HT1080 (cell line): ENCODE data around the gene CELSR1. TPM values are rescaled to one million over a fixed set of nuclear protein-coding genes. Genes with fewer than 3 reads are reported as not detected.
A peak's percentile ranks its signal among the peaks of the same experiment; 100 is the strongest.
"Not testable (repeated sequence)": the region's sequence is repeated elsewhere in the genome, so short reads cannot be mapped to it uniquely, and the experiment has no call there.

ENCODE experiments used
- DNase-seq: peaks from one replicate; pipeline ENCODE4 v3.0.0-alpha.2; 2015; ENCODE audit warnings: low read depth
- total RNA-seq: library from RNA; depleted of rRNA; stranded (reverse); fragments of >200 nt; shearing (Covaris generic); gene quantifications from 2 replicates; pipeline ENCODE4 v1.2.3, GENCODE V29; 2014

CELSR1 gene
- total RNA-seq, 1 experiment from 2014 or later: 17.9 TPM

DNA sequence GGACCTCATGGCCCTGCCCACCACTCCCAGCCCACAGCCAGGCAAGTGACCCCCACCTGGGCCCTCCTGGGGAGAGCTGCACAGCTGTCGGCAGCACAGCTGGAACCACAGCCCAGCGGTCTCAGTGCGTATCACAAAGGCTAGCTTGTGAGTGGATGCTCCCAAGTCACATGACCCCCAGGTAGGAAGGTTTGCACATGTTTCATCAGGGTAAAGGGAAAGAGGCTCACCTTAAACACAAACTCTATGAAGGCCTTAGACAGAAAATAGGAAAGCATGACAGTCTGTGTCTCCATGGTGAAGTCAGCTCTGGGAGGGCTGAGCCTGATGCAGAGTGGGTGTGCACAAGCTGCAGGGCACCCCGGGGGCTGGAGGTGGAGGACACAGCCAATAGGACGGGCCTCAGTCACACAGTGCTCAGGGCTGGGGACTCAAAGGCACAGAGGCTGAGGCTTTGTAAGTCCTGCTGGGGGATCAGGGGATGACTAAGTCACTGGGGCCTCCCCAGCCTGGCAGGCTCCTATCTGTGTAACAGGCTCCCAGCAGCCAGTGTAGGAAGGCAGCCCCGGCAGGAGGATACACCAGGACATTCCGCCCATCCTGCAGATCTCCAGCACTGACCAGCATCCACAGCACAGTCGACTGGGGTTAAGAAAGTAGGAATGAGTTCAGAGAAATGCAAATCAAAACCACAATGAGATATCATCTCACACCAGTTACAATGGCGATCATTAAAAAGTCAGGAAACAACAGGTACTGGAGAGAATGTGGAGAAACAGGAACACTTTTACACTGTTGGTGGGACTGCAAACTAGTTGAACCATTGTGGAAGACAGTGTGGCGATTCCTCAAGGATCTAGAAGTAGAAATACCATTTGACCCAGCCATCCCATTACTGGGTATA lies 22.0 kb downstream of the CELSR1 start:
- peak; percentile 82 for DNase-seq

DNA sequence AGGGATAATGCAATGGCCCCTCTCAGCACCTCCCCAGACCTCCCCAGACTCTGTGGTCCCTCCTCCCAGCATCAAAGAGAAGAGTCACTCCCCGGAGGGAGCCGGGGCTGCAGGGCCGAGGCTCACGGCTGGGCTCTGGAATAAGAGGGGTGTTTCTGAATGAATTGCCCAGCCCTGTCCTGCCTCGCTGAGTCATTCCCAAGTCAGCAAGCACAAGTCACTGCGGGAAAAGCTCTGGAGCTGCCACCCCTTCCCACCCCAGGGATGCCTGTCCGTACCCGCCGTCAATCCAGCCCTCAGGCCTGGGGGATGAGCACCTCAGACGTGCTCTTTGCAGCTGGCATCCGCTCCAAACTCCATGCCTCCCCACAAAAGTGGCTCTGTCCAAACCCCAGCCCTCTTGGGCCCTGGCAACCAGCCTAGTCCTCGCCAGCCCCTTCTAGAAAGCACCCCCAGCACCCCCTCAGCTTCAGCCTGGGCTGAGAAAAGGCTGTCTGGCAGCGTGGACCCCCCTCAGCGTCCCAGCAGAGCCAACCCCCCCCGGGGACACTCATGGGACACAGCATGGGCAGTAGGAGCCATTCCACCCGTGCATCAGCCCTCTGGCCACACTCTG lies 22.7 kb downstream of the CELSR1 start:
- peak; percentile 94 for DNase-seq

DNA sequence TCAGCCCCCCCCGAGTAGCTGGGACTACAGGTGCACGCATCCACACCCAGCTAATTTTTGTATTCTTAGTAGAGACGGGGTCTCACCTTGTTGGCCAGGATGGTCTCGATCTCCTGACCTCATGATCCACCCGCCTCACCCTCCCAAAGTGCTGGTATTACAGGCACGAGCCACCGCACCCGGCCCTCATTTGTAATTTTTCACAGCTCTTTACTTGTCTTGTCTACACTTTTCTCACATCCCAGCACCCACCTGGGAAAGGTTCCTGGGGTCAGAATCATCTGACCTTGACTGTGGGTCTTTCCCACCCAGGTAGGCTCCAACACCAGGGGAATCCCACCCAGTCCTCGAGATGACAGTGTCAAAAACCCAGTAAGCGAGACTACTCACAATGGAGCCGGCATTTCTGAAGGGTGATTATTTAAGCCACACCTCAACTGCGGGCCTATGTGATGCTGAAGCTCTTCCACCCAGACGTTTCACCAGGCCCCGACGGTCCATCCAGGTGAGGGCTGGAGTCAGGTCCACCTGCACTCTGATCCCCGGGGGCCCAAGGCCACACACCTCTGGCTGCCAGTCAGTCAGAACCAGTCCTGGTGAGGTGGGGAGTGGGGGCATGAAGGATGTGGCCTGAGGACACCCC lies 23.4 kb downstream of the CELSR1 start:
- DNase-seq: no peak

DNA sequence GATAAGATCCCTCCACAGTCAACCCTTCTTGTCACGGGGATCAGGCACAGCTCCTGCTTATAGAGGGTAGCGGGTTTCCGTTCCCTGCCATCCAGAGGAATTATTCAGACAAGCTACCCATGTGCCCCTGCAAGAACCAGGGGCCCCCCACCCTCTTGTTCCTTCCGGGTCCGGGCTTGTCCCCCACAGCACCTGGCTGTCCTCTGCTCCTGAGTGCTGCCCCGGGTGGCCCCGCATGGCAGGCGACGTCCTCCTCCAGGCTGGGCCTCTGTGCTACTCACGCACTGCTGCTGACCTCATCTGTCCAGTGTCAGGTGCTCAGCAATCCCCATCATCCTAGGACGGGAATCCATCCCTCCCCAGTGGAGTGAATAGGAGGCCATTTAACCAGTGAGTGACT lies 24.7 kb downstream of the CELSR1 start:
- DNase-seq: no peak

DNA sequence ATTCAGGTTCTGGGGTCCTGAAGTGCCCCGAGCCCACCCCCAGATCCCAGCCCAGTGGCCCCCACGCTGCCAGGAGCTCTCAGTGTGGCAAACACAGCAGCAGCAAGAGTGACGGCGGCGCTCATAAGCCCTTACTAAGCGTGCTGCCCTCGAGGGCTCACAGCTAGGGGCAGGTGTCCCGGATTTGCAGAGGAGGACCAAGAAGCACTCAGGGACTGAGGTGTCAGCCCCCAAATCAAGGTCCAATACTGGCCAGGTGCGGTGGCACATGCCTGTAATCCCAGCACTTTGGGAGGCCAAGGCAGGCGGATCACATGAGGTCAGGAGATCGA lies 25.4 kb downstream of the CELSR1 start:
- DNase-seq: no peak

DNA sequence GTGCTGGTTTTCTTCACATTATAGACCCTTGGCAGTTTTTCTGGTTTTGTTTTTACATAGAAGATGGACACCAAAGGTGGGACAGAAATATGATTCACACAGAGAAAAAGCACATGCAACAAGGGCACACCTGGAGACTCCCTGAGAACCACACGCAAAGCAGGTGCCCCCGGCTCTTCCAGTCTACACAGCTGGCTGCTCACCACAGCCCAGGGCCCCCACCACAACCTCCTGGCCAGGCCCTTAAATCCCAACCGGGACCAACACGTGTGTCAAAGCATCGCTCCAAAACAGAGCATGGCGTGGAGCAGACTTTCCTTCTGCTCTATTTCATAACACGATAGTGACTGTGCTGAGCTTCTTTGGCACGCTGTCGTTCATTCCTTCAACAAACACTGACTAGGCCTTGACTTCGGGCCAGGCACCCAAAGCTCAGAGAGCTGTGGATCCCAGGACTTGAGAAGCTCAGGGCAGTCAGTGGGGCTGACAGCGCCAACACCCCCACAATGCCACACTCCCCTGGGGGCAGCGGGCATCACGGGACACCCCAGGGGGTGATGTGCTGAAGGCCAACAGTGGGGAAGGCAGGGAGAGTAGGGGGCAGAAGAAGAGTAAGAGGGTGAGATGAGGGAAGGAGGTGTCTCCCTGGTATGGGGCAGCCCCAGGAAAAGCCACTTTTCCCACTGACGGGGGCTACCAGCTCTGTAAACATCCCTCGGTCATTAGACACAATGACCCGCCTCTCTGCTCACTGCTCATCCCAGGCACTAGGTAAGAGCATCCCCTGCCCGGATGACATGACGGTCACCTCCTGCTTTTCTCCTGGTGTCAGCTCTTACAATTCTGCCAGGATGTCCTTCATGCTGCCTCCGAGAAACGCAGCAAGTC lies 26.0 kb downstream of the CELSR1 start:
- no peak for DNase-seq

DNA sequence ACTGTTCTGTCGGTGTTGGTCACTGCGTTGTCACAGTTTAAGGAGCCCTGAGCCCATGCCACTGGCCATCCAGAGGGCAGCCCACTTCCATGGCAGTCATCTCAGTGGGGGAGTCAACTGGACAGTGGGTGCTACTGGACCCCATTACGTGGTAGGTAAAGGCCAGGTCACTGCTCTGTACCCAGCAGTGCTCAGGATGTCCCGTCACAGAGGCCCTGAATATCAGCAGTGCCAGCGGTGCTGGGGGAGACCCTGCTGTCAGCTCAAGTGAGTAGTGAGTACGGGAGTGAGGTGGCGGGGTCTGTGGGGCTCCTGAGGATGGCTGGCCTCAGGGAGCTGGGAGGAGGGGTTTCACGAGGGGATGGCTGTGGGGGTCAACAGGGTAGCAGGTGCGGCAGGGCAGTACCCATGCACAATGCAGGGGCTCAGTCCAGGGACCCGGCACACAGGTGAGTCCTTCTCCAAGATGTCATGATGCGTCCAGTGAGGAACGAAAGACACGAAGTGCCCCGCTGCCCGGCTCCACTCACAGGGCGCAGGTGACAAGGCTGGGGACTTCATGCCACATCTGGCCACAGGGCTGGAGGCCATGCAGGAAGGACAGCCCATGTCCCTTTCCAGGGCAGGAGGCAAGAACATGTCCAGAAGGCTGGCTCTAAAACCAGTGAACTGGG lies 27.9 kb downstream of the CELSR1 start:
- DNase-seq: no peak

DNA sequence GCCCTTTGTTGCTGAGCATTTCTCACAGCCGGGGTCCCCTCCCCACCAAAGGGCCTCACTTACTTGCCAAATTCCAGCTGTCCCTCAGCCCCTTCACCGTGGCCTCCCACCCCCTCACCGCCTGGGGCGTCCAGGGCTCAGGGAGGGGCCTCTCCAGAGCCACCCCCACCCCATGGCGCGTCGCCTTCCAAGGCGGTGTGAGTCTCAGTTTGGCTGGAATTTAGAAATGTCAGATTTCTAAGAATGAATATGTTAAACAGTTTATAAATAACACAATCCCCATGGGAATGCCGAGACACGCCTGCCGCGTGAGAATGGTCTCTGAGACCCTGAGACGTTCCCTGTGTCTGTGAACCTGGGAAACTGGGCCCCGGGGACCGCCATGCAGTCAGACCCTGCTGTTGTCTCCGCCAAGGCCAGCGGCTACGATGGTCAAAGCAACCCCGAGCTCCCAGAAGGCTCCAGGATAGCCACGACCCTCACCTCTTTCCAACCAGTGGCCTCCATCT lies 28.9 kb downstream of the CELSR1 start:
- DNase-seq: no peak

DNA sequence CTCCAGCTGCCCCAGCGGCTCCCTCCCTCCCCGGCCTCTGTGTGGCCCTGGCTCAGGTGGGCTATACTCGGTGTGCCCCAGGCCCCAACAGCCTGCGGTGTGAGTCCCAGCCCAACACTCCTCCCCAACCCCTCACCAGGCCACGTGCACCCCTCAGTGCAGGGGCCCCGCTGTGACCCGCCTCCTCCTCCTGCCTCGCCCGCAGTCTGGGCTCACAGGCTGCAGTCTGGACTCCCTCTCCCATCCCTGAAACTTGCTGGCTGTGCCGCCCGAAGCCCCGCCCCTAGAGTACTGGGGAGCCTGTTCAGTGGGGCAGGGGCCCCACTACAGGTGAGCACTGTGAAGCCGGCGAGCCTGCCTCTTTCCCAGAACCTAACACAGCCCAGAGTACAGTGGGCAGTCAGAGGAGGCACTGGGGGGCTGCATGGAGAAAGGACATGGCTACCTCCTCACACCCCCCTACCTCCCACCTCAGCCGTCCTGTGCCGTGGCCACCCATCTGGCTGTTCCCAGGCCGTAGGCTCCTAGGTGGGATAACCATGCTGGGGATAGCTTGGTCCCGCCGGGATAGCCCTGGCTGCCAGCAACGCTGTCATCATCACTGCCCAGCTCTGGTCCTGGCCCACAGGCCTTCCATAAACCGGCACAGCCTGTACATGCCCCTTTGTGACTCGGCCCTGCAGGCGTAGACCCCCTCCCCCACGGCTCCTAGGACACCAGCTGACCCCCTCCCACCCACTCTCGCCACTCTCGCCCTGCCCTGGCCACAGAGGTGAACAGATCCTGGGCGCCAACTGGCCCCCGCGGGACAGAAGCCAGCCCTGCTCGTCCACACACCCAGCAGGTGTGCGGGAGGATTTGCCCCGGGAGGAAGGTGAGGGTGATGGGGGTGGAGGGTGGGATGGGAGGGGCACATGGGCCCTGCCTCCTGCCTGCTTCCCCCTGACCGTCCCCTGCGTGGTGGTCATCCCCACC lies 29.7 kb downstream of the CELSR1 start:
- no peak for DNase-seq

DNA sequence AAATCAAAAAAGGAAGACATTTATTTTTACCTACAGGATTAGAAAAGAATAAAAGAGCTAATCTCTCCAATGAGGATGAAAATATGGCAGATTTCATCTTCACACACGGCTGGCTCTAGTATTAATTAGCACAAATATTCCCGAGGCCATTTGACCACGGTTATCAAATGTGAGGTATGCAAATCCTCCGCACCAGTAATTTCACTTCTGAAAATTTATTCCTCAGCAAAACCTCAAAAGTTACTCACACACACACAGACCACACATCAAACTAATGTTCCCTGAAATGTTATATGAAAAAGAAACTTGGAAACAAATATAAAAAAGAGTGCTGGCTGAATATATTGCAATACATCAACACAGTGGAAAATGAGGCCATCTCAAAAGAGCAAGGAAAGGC lies 32.8 kb downstream of the CELSR1 start:
- no peak for DNase-seq

DNA sequence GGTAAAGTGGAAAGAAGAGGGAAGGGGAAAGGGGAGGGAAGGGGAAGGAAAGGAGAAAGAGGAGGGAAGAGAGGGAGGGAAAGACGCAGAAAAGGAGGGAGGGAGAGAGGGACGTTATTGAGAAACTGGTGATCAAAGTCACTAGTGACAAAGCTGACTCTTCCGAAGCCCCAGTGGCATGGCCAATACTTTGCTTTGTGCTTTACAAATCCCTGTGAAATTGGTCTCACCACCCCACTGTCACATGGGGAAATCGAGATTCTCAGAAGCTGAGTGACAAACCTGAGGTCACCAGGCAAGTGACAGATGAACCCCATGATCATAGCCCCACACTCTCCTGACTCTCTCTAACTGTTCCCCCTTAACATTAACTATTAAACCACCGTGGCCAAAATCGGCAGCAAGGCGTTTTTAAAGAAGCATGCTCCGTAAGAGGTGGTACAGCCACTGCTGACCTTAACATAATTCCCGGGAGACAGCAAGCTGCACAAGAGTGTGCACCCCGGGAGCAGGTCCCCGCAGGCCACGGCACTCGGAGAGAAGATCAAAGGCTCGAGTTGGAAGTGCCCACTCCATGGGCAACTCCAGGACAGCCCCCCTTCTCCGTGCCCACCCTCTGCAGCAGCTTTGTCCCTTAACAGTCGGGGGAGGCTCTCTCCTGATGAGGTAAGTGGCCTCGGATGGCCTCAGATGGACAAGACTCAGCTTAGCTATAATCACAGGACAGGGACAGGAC lies 34.8 kb downstream of the CELSR1 start:
- no peak for DNase-seq

DNA sequence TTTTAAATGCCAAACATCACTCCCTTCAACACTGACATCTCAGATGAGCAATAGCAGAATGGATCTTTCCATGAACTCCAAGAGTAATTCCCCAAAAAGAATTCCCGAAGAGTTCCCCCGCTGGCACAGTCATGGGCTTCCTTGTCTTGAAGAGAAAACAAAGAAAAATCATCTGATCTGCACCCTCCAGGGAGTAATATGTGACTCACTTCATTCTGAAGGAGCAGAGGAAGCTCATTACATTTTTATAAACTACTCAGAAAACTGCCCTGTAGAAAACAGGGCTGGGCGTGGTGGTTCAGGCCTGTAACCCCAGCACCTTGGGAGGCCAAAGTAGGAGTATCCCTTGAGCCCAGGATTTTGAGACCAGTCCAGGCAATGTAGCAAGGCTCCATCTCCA lies 35.7 kb downstream of the CELSR1 start:
- peak; percentile 87 for DNase-seq

DNA sequence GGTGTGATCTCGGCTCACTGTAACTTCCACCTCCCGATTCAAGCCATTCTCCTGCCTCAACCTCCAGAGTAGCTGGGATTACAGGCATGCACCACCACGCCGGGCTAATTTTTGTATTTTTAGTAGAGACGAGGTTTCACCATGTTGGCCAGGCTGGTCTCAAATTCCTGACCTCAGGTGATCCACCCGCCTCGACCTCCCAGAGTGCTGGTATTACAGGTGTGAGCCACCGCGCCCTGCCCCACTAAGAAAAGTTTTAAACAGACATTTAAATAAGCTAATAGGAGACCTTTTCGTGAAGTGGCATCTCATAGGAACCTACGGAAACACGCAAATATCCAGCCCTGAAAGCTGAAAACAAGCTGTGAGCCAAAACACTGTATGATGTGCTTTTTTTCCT lies 36.2 kb downstream of the CELSR1 start:
- not testable (repeated sequence) for DNase-seq

DNA sequence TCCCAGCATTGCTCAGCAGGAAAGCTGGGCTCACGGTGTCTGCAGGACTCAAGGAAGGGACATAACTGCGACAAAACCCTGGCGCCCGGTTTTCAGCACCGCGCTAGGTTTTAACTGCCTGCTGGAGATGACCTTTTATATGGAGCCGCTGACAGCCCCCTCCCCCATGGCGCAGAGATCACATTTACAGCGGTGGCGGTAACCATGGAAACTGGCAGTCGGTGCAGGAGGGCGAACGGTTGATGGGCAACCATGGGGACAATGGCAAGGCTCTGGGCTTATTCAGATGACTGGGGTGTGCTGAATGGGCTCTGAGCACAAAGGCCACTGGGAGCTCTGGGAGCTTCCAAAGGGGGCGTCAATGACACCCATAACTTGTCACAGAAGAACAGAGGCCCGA lies 37.2 kb downstream of the CELSR1 start:
- DNase-seq: no peak

DNA sequence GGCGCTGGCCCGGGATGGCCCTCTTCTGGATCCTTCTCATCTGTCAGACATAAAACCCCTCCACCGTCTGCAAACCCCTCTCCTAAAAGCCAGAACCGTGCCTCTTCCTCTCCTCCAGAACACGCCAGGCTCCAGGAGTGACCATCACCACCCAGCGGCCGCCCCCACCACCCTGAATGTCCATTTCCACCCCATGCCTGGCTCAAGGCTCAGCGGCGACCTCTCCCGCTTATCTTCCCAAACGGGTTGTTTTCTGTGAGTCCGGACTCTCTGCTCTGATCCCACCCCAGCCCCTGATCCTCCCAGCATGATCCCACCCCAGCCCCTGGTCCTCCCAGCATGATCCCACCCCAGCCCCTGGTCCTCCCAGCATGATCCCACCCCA lies 37.6 kb downstream of the CELSR1 start:
- DNase-seq: no peak

DNA sequence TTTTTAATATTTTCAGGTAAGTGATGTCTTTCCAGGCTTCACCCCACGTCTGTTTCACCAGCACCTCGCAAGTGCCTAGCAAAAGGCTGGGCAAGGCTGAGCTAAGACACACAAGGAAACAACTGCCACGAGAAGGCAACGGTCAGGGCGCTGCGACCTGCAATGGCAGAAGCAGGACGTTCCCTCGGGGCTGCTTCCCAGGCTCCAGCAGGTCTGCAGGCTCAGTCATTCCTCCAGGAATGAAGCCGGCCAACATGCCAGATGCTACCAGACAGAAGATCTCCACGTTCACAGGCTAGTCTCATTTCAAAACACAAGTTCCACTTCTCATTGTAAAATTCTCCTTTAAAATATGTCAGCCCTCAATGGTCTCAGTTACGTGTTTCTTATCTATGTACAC lies 45.5 kb downstream of the CELSR1 start:
- DNase-seq: no peak

DNA sequence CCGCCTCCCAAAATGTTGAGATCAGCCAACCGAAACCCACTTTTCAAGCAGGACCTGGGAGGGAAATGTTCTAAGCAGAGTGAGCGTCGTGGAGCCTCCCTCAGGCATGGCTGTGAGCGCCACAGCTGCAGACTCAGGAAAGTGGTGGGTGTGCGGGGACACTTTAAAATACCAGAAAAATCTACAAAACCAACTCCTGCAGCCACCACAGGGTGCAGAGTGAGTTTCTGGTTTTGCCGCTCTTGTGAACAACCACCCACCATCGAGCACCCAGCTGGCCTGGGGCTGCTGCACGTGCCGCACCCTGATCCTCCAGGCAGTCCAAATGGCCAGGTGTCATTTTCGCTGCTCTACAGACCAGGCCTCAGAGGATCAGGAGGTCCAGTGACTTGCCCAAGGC lies 46.9 kb downstream of the CELSR1 start:
- DNase-seq: no peak

DNA sequence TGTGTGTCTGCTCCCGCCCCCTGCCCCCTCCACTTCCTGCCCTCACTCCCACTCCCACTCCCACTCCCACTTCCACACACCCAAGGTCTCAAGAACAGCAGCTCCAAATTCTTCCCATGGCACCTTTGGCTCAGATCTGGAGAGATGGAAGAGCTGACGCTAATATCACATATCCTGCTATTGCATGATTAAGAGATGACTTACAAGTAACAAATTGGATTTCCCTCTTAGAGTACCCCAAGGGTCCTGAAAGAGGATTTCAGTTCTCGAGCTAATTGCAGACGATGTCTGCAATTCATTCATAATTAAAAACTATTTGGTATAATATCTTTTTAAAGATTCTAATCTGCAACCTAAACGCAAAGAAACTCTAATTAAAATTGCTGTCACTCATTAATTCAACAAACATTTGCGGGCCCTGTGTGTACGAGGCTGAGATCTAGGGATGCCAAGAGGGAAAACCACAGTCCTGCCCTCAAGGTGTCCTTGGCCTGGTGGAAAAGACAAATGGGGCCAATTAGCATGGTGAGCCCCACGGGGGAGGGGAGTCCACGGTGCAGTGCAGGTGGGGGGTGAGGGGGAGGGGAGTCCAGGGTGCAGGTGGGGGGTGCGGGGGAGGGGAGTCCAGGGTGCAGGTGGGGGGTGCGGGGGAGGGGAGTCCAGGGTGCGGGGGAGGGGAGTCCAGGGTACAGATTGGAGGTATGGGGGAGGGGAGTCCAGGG lies 50.3 kb downstream of the CELSR1 start:
- no peak for DNase-seq
